A549 (cell line): ENCODE data around the gene SLC6A12. TPM values are rescaled to one million over a fixed set of nuclear protein-coding genes. Genes with fewer than 3 reads are reported as not detected.

ENCODE experiments used
- ATAC-seq, 2 experiments: fragments of 200-7000 bp in 1 of 2; fragments of >200 bp in 1 of 2; cut with Nextera tagmentation in 1 of 2; cut with Tn5 transposase in 1 of 2; 3 replicates each; pipeline versions ENCODE4 v1.8.0 to v1.9.1; 2018 to 2020; ENCODE audit warnings: mild to moderate bottlenecking in 1 of 2, moderate library complexity in 1 of 2
- CTCF ChIA-PET: fragments of 300-600 bp; sonication (Branson Sonifier 250); formaldehyde crosslinking; extraction: SDS; loops from one replicate; lab custom pipeline; 2021; ENCODE audit warnings: antibody characterized with exemption, inconsistent platforms; lab: Yijun Ruan, JAX
- POLR2A ChIA-PET: fragments of 350-600 bp; formaldehyde crosslinking; extraction: SDS; loops from one replicate; lab custom pipeline; 2021; ENCODE audit warnings: antibody characterized with exemption, inconsistent platforms; lab: Yijun Ruan, JAX
- DNase-seq, 2 experiments: peaks; one replicate each; pipeline versions ENCODE4 v3.0.0 to v3.0.0-alpha.2; 2011 to 2016; ENCODE audit warnings: low read depth in 1 of 2, low spot score in 1 of 2
- FAIRE-seq: peaks from 2 replicates; lab custom pipeline; 2011; peaks lifted over from hg19 to GRCh38; lab: Jason Lieb, UNC
- H3K27ac ChIP-seq, 2 experiments: fragments of >200 bp; sonication (Bioruptor Twin); formaldehyde crosslinking; 3 replicates each; pipeline ENCODE4 v1.5.1; 2016 to 2017
- H3K4me1 ChIP-seq: fragments of >200 bp; sonication (Bioruptor Twin); formaldehyde crosslinking; 3 replicates; pipeline ENCODE4 v1.6.1; 2016
- H3K4me2 ChIP-seq: fragments of >200 bp; sonication (Bioruptor Twin); formaldehyde crosslinking; 3 replicates; pipeline ENCODE4 v1.6.1; 2016
- H3K4me3 ChIP-seq: fragments of >200 bp; sonication (Bioruptor Twin); formaldehyde crosslinking; 3 replicates; pipeline ENCODE4 v1.5.1; 2016
- H3K9me3 ChIP-seq: fragments of >200 bp; sonication (Bioruptor Twin); formaldehyde crosslinking; 3 replicates; pipeline ENCODE4 v1.6.1; 2016
- BCL3 ChIP-seq: fragments of >200 bp; sonication (Bioruptor Twin); formaldehyde crosslinking; IDR thresholded peaks from 3 replicates; pipeline ENCODE4 v1.6.1; 2016
- BHLHE40 ChIP-seq: IDR thresholded peaks from 2 replicates; pipeline ENCODE4 v1.6.1; 2012; ENCODE audit warnings: low read depth, low read length, inconsistent platforms
- CBX8 ChIP-seq: fragments of 200-600 bp; sonication (generic); IDR thresholded peaks from 2 replicates; pipeline ENCODE4 v1.6.1; 2016
- EHF ChIP-seq: fragments of 250-450 bp; sonication (Bioruptor Pico); IDR thresholded peaks from 2 replicates; pipeline ENCODE4 v1.5.0; 2020; ENCODE audit warnings: mild to moderate bottlenecking
- ELK1 ChIP-seq: fragments of 150-350 bp; IDR thresholded peaks from 2 replicates; pipeline ENCODE4 v1.6.1; 2014; ENCODE audit warnings: low read depth, mild to moderate bottlenecking, low read length
- EP300 ChIP-seq, 2 experiments: fragments of >200 bp; sonication (Bioruptor Twin); formaldehyde crosslinking; IDR thresholded peaks; 2 replicates in 1 of 2; 3 replicates in 1 of 2; pipeline ENCODE4 v1.6.1; 2016 to 2017
- FOSB ChIP-seq: fragments of 250-450 bp; sonication (Bioruptor Pico); IDR thresholded peaks from 2 replicates; pipeline ENCODE4 v1.5.0; 2020; ENCODE audit warnings: mild to moderate bottlenecking, moderate library complexity
- FOSL2 ChIP-seq, 2 experiments: fragments of 450-650 bp in 1 of 2; fragments of >200 bp in 1 of 2; sonication (Bioruptor Twin) in 1 of 2; formaldehyde crosslinking; IDR thresholded peaks; 2 replicates each; pipeline versions ENCODE4 v1.5.0 to v1.6.1; 2016 to 2020; ENCODE audit warnings: mild to moderate bottlenecking in 1 of 2, moderate library complexity in 1 of 2
- FOXS1 ChIP-seq: fragments of 250-450 bp; sonication (Bioruptor Pico); IDR thresholded peaks from 2 replicates; pipeline ENCODE4 v1.5.0; 2020; ENCODE audit warnings: mild to moderate bottlenecking, moderate library complexity
- HES2 ChIP-seq: fragments of >200 bp; sonication (Bioruptor Twin); formaldehyde crosslinking; IDR thresholded peaks from 2 replicates; pipeline ENCODE4 v1.6.1; 2016
- KDM5A ChIP-seq: fragments of 200-600 bp; sonication (generic); IDR thresholded peaks from 2 replicates; pipeline ENCODE4 v1.6.1; 2016; ENCODE audit warnings: antibody characterized with exemption, mild to moderate bottlenecking
- MAZ ChIP-seq: fragments of 150-350 bp; IDR thresholded peaks from 2 replicates; pipeline ENCODE4 v1.6.1; 2014; ENCODE audit warnings: antibody characterized with exemption, low read depth, low read length, borderline replicate concordance
- NPAS2 ChIP-seq: fragments of 250-450 bp; sonication (Bioruptor Pico); IDR thresholded peaks from 2 replicates; pipeline ENCODE4 v1.8.0; 2022; ENCODE audit warnings: mild to moderate bottlenecking, moderate library complexity, borderline replicate concordance
- PHF8 ChIP-seq: fragments of 200-600 bp; sonication (generic); IDR thresholded peaks from 2 replicates; pipeline ENCODE4 v1.6.1; 2016; ENCODE audit warnings: low read depth, mild to moderate bottlenecking, antibody characterized with exemption, moderate library complexity, borderline replicate concordance
- POLR2A ChIP-seq: IDR thresholded peaks from 2 replicates; pipeline ENCODE4 v1.6.1; 2012; ENCODE audit warnings: mild to moderate bottlenecking, low read length
- RAD21 ChIP-seq, 2 experiments: fragments of >200 bp in 1 of 2; sonication (Bioruptor Twin) in 1 of 2; formaldehyde crosslinking in 1 of 2; IDR thresholded peaks in 1 of 2; conservative IDR thresholded peaks in 1 of 2; 2 replicates in 1 of 2; 3 replicates in 1 of 2; pipeline ENCODE4 v1.6.1; 2012 to 2018; ENCODE audit warnings: inconsistent platforms in 1 of 2
- REST ChIP-seq: fragments of 200-600 bp; sonication (generic); IDR thresholded peaks from 2 replicates; pipeline ENCODE4 v1.6.1; 2016; ENCODE audit warnings: antibody characterized with exemption, mild to moderate bottlenecking, moderate library complexity
- SREBF2 ChIP-seq: fragments of 450-650 bp; IDR thresholded peaks from 2 replicates; pipeline ENCODE4 v1.6.1; 2014; ENCODE audit warnings: mild to moderate bottlenecking, moderate library complexity
- ZFP36 ChIP-seq: fragments of 450-650 bp; IDR thresholded peaks from 2 replicates; pipeline ENCODE4 v1.6.1; 2014; ENCODE audit warnings: borderline replicate concordance; ENCODE audit not compliant: partially characterized antibody
- WGBS: methylation state at CpG from one replicate; pipeline ENCODE4 v1.1.6; 2017; ENCODE audit errors: missing lambda C conversion rate; 5-methylcytosine and 5-hydroxymethylcytosine counted together
- polyA plus RNA-seq, 4 experiments: library from polyadenylated mRNA; depleted of rRNA in 3 of 4; stranded (reverse); fragments of >200 nt; fragmentation: RNase III in 1 of 4; extraction: RNeasy Plus Mini Kit Qiagen cat#74134 plus additional on column Dnase treatment in 1 of 4; gene quantifications; 2 replicates in 3 of 4; 3 replicates in 1 of 4; pipeline ENCODE4 v1.2.3, GENCODE V29; 2011 to 2017

SLC6A12 gene
- polyA plus RNA-seq, 2 of the 4 experiments (the other 2 are of a cell fraction): 0.78 to 4.4 TPM

- ChIA-PET CTCF (interaction anchor here (2.0 kb wide), 1 partner anchor 14 kb away, joined by 6 read pairs; no protein-coding TSS in a partner anchor), POLR2A (no interaction called here)
- ATAC-seq (no peak), FAIRE-seq (no peak), DNase-seq (no peak)
- 60% methylated on average over 6 of the region's 7 CpGs for WGBS
- H3K4me1 ChIP-seq: no peaks in the 10 kb centered on the region; the same call in 2 of the 3 replicates
- no peak within 1 kb of the TSS for H3K4me3 ChIP-seq
- no peak for TF ChIP-seq EHF
- no peak for TF ChIP-seq HES2
- H3K27ac ChIP-seq: no peak within 1 kb of the TSS
- no peak within 1 kb of the TSS for H3K4me2 ChIP-seq
- no peaks in the 10 kb centered on the region for H3K9me3 ChIP-seq
Measured at GRCh38 chr12:262817-263216, 48.9 kb upstream of the SLC6A12 start, which contains the start of gene SLC6A13. Gene SLC6A13 (minus strand): TSS chr12:262836. CDS start chr12:260052, 2,784 bp downstream.

- POLR2A ChIA-PET: no interaction called here
- DNase-seq: no peak
- no peak for FAIRE-seq
- Histone ChIP-seq H3K4me2 (no peak overlapping the region), H3K4me3 (no peak overlapping the region), H3K4me1 (no peaks in the 10 kb centered on the region; the same call in 2 of the 3 replicates), H3K27ac (no peak overlapping the region), H3K9me3 (no peaks in the 10 kb centered on the region)
- CTCF ChIA-PET: no interaction called here
- no peak for TF ChIP-seq PHF8
- TF ChIP-seq RAD21 (conservative IDR thresholded peaks at IDR 0.05 in 1 of 2, IDR thresholded peaks at IDR 0.05 in 1 of 2): no peak
- TF ChIP-seq FOSB (CRISPR knock-in tag): no peak
- no peak for TF ChIP-seq CBX8
- TF ChIP-seq SREBF2: no peak
- no peak for TF ChIP-seq ZFP36
- TF ChIP-seq BHLHE40: no peak
- TF ChIP-seq EHF: no peak
- TF ChIP-seq REST: no peak
- no peak for TF ChIP-seq KDM5A
- TF ChIP-seq MAZ: no peak
- TF ChIP-seq POLR2A: no peak
- TF ChIP-seq EP300 (IDR thresholded peaks at IDR 0.05): no peak
- TF ChIP-seq FOXS1 (CRISPR knock-in tag): no peak
- TF ChIP-seq BCL3: no peak
- no peak for TF ChIP-seq FOSL2 (IDR thresholded peaks at IDR 0.05)
- TF ChIP-seq FOSL2 (CRISPR knock-in tag; IDR thresholded peaks at IDR 0.05): no peak
- TF ChIP-seq NPAS2 (CRISPR knock-in tag): no peak
- no peak for TF ChIP-seq ELK1
- no peak; a peak in 1 of 6 replicates for ATAC-seq
Measured at GRCh38 chr12:262113-262512, 48.2 kb upstream of the SLC6A12 start.
